ENCODE results near the gene BAG3. TPM values are rescaled to one million over a fixed set of nuclear protein-coding genes. Genes with fewer than 3 reads are reported as not detected.

The BAG3 gene
- total RNA-seq, 2 donors from 2014 or later: 13.4 to 19.5 TPM

DNA sequence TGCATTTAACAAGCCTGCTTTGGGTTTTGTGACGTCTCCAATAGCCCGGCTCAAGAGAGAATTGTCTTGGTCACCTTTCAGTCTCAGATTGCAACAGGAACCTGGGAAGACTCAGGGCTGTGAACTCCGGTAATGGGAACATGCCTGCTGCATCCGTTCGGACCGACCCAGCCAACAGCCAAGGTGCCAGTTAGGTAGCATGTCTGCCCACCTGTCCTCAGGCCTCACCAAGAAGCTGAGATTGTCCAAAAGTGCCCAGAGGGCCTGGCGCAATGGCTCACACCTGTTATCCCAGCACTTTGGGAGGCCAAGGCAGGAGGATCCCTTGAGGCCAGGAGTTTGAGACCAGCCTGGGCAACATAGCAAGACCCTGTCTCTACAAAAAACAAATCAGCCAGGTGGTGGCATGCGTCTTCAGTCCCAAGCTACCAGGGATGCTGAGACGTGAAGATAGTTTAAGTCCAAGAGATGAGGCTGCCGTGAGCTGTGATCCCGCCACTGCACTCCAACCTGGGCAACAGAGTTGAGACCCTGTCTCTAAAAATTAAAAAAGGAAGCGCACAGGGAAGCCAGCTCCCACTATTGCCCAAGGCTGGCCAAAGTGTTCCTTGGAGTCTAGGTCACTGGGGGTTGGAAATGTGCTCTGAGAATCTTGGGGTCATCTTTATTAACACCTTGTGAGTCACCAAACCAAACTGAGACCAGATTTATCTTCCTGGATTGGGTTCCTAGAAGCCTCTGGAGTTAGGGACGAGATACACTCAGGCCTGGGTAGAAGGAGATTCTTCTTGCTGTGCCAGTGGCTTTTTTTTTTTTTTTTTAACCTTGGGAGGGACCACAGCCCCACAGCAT lies 26.9 kb downstream of the BAG3 start:
- no peak for DNase-seq
- no peaks in the 10 kb centered on the region for H3K4me1 ChIP-seq (ENCODE audit: control insufficient read depth, insufficient read depth, low read length)
- H3K9ac ChIP-seq (ENCODE audit: extremely low read depth, low read length, poor library complexity, severe bottlenecking): no peak overlapping the region
- Mint-ChIP-seq H3K27me3 (ENCODE audit: insufficient read depth) (peaks cover 3% of the 10 kb centered on the region), H3K4me3 (no peak overlapping the region), H3K9me3 (peaks cover 9% of the 10 kb centered on the region), H3K27ac (no peak overlapping the region), H3K4me1 (peaks cover 10% of the 10 kb centered on the region), H3K36me3 (ENCODE audit: low read depth) (peaks cover 25% of the 10 kb centered on the region)
- H3K27me3 ChIP-seq (ENCODE audit: control insufficient read depth, insufficient read depth, low read length, poor library complexity, severe bottlenecking): no peaks in the 10 kb centered on the region
- TF ChIP-seq CTCF (conservative IDR thresholded peaks at IDR 0.05): no peak
- H3K9me3 ChIP-seq (ENCODE audit: control insufficient read depth, low read length): no peaks in the 10 kb centered on the region
- 94% methylated on average over 13 of the region's 13 CpGs for WGBS, 2 experiments (ENCODE audit: insufficient coverage in 1 of 2, insufficient read length in 1 of 2)
- H3K27ac ChIP-seq (ENCODE audit: low read depth, low read length): no peak overlapping the region
- no peak overlapping the region for H3K4me3 ChIP-seq (ENCODE audit: low read length)
- peaks cover 42% of the 10 kb centered on the region for H3K36me3 ChIP-seq (ENCODE audit: control insufficient read depth, insufficient read depth, low read length)

DNA sequence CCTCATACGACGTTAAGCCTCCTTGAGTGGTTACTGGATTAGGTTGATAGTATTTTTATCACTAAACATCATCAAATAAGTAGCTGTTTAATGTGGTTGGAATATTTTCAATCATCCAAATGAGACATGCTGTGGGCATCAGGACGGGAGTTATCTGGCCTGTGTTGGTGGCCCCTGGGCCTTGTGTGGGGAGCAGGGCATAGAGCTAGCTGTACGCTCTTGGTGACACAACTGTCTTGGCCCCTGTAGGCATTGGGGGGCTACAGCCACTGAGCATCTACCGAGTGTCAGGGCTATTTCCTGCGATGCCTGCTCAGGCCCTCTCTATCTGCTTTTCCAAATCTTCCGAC lies 28.3 kb downstream of the BAG3 start:
- Mint-ChIP-seq H3K4me3 (no peak overlapping the region), H3K27ac (no peak overlapping the region), H3K9me3 (peaks cover 9% of the 10 kb centered on the region), H3K27me3 (ENCODE audit: insufficient read depth) (peaks cover 3% of the 10 kb centered on the region), H3K36me3 (ENCODE audit: low read depth) (peaks cover 15% of the 10 kb centered on the region), H3K4me1 (no peaks in the 10 kb centered on the region)
- DNase-seq: no peak
- H3K27ac ChIP-seq (ENCODE audit: low read depth, low read length): no peak overlapping the region
- H3K9me3 ChIP-seq (ENCODE audit: control insufficient read depth, low read length): no peaks in the 10 kb centered on the region
- TF ChIP-seq CTCF (conservative IDR thresholded peaks at IDR 0.05): no peak
- H3K36me3 ChIP-seq (ENCODE audit: control insufficient read depth, insufficient read depth, low read length): peaks cover 31% of the 10 kb centered on the region
- H3K9ac ChIP-seq (ENCODE audit: extremely low read depth, low read length, poor library complexity, severe bottlenecking): no peak overlapping the region
- H3K27me3 ChIP-seq (ENCODE audit: control insufficient read depth, insufficient read depth, low read length, poor library complexity, severe bottlenecking): no peaks in the 10 kb centered on the region
- no peaks in the 10 kb centered on the region for H3K4me1 ChIP-seq (ENCODE audit: control insufficient read depth, insufficient read depth, low read length)
- H3K4me3 ChIP-seq (ENCODE audit: low read length): no peak overlapping the region
- 96 to 100% methylated on average over 1 to 5 of the region's 7 CpGs for WGBS, 2 experiments (ENCODE audit: insufficient coverage in 1 of 2, insufficient read length in 1 of 2)

DNA sequence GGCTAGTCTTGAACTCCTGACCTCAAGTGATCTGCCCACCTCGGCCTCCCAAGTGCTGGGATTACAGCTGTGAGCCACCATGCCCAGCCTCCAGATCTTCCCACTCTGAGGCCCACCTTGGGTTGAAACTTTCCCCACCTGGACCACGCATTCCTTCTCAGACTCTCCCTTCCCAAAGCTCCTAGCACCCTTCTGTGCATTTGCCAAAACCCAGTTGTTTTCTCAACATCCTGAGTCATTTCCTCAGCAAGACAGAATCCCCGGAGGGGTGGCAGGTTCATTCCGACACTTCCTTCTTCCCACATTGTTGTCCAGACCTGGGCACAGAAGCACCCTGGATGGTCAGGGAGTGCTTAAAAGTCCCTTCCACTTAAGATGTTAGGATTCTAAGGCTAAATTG lies 28.9 kb downstream of the BAG3 start:
- Histone ChIP-seq H3K27me3 (ENCODE audit: control insufficient read depth, insufficient read depth, low read length, poor library complexity, severe bottlenecking) (no peaks in the 10 kb centered on the region), H3K4me1 (ENCODE audit: control insufficient read depth, insufficient read depth, low read length) (no peaks in the 10 kb centered on the region), H3K36me3 (ENCODE audit: control insufficient read depth, insufficient read depth, low read length) (peaks cover 25% of the 10 kb centered on the region), H3K27ac (ENCODE audit: low read depth, low read length) (no peak overlapping the region), H3K9ac (ENCODE audit: extremely low read depth, low read length, poor library complexity, severe bottlenecking) (no peak overlapping the region), H3K4me3 (ENCODE audit: low read length) (no peak overlapping the region), H3K9me3 (ENCODE audit: control insufficient read depth, low read length) (no peaks in the 10 kb centered on the region)
- Mint-ChIP-seq H3K27me3 (ENCODE audit: insufficient read depth) (peaks cover 3% of the 10 kb centered on the region), H3K27ac (no peak overlapping the region), H3K36me3 (ENCODE audit: low read depth) (peaks cover 15% of the 10 kb centered on the region), H3K4me1 (no peaks in the 10 kb centered on the region), H3K4me3 (no peak overlapping the region), H3K9me3 (peaks cover 9% of the 10 kb centered on the region)
- WGBS, 2 experiments (ENCODE audit: insufficient coverage in 1 of 2, insufficient read length in 1 of 2): 84 to 93% methylated on average over 4 of the region's 4 CpGs
- no peak for TF ChIP-seq CTCF (conservative IDR thresholded peaks at IDR 0.05)
- no peak for DNase-seq
